ENCODE measurements around the gene JPT1.
A peak's percentile ranks its signal among the peaks of the same experiment; 100 is the strongest.

Gene JPT1

GRCh38 chr17:75182569-75183436 is 28.5 kb upstream of the JPT1 start, which contains the start of gene SUMO2:
SUMO2 (minus strand) TSS chr17:75182959; CDS start chr17:75182834, 125 bp downstream.
- DNase-seq (ENCODE audit: extremely low read depth, low read depth), result peak; percentile 71
- TF ChIP-seq CTCF (IDR thresholded peaks at IDR 0.05; ENCODE audit: low read depth, low read length, missing control alignments), result no peak
- peak within 1 kb of the TSS; percentile 94 for H3K4me3 ChIP-seq (replicated peaks; ENCODE audit: low read depth, low read length)

GRCh38 chr17:75182319-75182568 is 27.9 kb upstream of the JPT1 start:
- DNase-seq (ENCODE audit: extremely low read depth, low read depth), result no peak
- H3K4me3 ChIP-seq (replicated peaks; ENCODE audit: low read depth, low read length), result peak overlapping the region; percentile 94
- no peak for TF ChIP-seq CTCF (IDR thresholded peaks at IDR 0.05; ENCODE audit: low read depth, low read length, missing control alignments)

GRCh38 chr17:75181608-75182318 is 27.5 kb upstream of the JPT1 start:
- DNase-seq (ENCODE audit: extremely low read depth, low read depth), result no peak
- peak overlapping the region; percentile 94 for H3K4me3 ChIP-seq (replicated peaks; ENCODE audit: low read depth, low read length)
- TF ChIP-seq CTCF (IDR thresholded peaks at IDR 0.05; ENCODE audit: low read depth, low read length, missing control alignments), result no peak

- H3K4me3 ChIP-seq (replicated peaks; ENCODE audit: low read depth, low read length), result peak overlapping the region; percentile 94
- no peak for TF ChIP-seq CTCF (IDR thresholded peaks at IDR 0.05; ENCODE audit: low read depth, low read length, missing control alignments)
- DNase-seq (ENCODE audit: extremely low read depth, low read depth), result no peak
Observed at GRCh38 chr17:75181110-75181509, 26.8 kb upstream of the JPT1 start.

GRCh38 chr17:75178453-75178852 is 24.1 kb upstream of the JPT1 start:
- no peak overlapping the region for H3K4me3 ChIP-seq (replicated peaks; ENCODE audit: low read depth, low read length)
- TF ChIP-seq CTCF (IDR thresholded peaks at IDR 0.05; ENCODE audit: low read depth, low read length, missing control alignments), result no peak
- DNase-seq (ENCODE audit: extremely low read depth, low read depth), result no peak

GRCh38 chr17:75176625-75177024 is 22.3 kb upstream of the JPT1 start:
- no peak for TF ChIP-seq CTCF (IDR thresholded peaks at IDR 0.05; ENCODE audit: low read depth, low read length, missing control alignments)
- no peak overlapping the region for H3K4me3 ChIP-seq (replicated peaks; ENCODE audit: low read depth, low read length)
- no peak for DNase-seq (ENCODE audit: extremely low read depth, low read depth)

Data from HFF-Myc (cell line).